ENCODE results near the gene NRXN3. TPM values are rescaled to one million over a fixed set of nuclear protein-coding genes. Genes with fewer than 3 reads are reported as not detected.

The NRXN3 gene
- total RNA-seq, 1 experiment from 2014 or later = not detected

GRCh38 chr14:79641371-79641770 lies 1471.2 kb downstream of the NRXN3 start:
- ChIA-PET POLR2A (no interaction called here), CTCF (no interaction called here)
- no peak for ATAC-seq
- Histone ChIP-seq H3K4me3 (ENCODE audit: low read depth in 2 of 2, low read length in 2 of 2) (no peak overlapping the region), H3K9me3 (ENCODE audit: control insufficient read depth, insufficient read depth, low read depth, low read length) (no peaks in the 10 kb centered on the region), H3K4me1 (ENCODE audit: control insufficient read depth, insufficient read depth, low read length) (no peaks in the 10 kb centered on the region), H3K36me3 (ENCODE audit: control insufficient read depth, insufficient read depth, low read length) (no peaks in the 10 kb centered on the region), H3K27me3 (ENCODE audit: control insufficient read depth, insufficient read depth, low read length) (no peaks in the 10 kb centered on the region), H3K27ac (ENCODE audit: low read length) (no peak overlapping the region)
- in situ Hi-C loops (cut with HindIII; ENCODE audit: low pct_unique_long_range_greater_than_20kb, low sequenced_read_pairs) (no loop called here), intact Hi-C loops (cut with micrococcal nuclease; ENCODE audit: unreplicated experiment) (no loop called here)
- TF ChIP-seq REST (IDR thresholded peaks at IDR 0.05; ENCODE audit: insufficient read depth in 1 of 2, low read depth in 2 of 2, low read length in 1 of 2) = no peak
- no peak for TF ChIP-seq SIN3A (IDR thresholded peaks at IDR 0.05; ENCODE audit: borderline replicate concordance, insufficient read depth, low read depth, low read length)
- DNase-seq (ENCODE audit: low read depth, low spot score) = no peak
- no TSS peak for BruUV-seq (replicated peaks)

GRCh38 chr14:79643132-79643531 lies 1473.0 kb downstream of the NRXN3 start:
- intact Hi-C loops (cut with micrococcal nuclease; ENCODE audit: unreplicated experiment) (no loop called here), in situ Hi-C loops (cut with HindIII; ENCODE audit: low pct_unique_long_range_greater_than_20kb, low sequenced_read_pairs) (no loop called here)
- TF ChIP-seq POLR2AphosphoS5 (IDR thresholded peaks at IDR 0.05; ENCODE audit: low read depth, low read length) (no peak), SIN3A (IDR thresholded peaks at IDR 0.05; ENCODE audit: borderline replicate concordance, insufficient read depth, low read depth, low read length) (no peak), CTCF (IDR thresholded peaks at IDR 0.05) (no peak), REST (IDR thresholded peaks at IDR 0.05; ENCODE audit: insufficient read depth in 1 of 2, low read depth in 2 of 2, low read length in 1 of 2) (no peak), TCF7L2 (IDR thresholded peaks at IDR 0.05; ENCODE audit: low read depth, low read length) (no peak)
- no peak for ATAC-seq
- no peaks in the 10 kb centered on the region for H3K4me1 ChIP-seq (ENCODE audit: control insufficient read depth, insufficient read depth, low read length)
- CTCF ChIA-PET = no interaction called here
- no TSS peak for BruUV-seq (replicated peaks)
- H3K27me3 ChIP-seq (ENCODE audit: control insufficient read depth, insufficient read depth, low read length) = no peaks in the 10 kb centered on the region
- no peak overlapping the region for H3K4me3 ChIP-seq (ENCODE audit: low read depth in 2 of 2, low read length in 2 of 2)
- POLR2A ChIA-PET = no interaction called here
- H3K27ac ChIP-seq (ENCODE audit: low read length) = no peak overlapping the region
- DNase-seq (ENCODE audit: low read depth, low spot score) = no peak
- no peaks in the 10 kb centered on the region for H3K9me3 ChIP-seq (ENCODE audit: control insufficient read depth, insufficient read depth, low read depth, low read length)
- H3K36me3 ChIP-seq (ENCODE audit: control insufficient read depth, insufficient read depth, low read length) = no peaks in the 10 kb centered on the region

Data from Panc1 (cell line).